NCI-H748 treated with DMSO at 0.1 percent for 48 hours (cell line): ENCODE data around the gene ENDOU.

ENCODE experiments used
- DNase-seq: peaks from one replicate; lab custom pipeline; 2025; lab: John Stamatoyannopoulos, UW

ENDOU gene, protein sequence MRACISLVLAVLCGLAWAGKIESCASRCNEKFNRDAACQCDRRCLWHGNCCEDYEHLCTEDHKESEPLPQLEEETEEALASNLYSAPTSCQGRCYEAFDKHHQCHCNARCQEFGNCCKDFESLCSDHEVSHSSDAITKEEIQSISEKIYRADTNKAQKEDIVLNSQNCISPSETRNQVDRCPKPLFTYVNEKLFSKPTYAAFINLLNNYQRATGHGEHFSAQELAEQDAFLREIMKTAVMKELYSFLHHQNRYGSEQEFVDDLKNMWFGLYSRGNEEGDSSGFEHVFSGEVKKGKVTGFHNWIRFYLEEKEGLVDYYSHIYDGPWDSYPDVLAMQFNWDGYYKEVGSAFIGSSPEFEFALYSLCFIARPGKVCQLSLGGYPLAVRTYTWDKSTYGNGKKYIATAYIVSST

DNA sequence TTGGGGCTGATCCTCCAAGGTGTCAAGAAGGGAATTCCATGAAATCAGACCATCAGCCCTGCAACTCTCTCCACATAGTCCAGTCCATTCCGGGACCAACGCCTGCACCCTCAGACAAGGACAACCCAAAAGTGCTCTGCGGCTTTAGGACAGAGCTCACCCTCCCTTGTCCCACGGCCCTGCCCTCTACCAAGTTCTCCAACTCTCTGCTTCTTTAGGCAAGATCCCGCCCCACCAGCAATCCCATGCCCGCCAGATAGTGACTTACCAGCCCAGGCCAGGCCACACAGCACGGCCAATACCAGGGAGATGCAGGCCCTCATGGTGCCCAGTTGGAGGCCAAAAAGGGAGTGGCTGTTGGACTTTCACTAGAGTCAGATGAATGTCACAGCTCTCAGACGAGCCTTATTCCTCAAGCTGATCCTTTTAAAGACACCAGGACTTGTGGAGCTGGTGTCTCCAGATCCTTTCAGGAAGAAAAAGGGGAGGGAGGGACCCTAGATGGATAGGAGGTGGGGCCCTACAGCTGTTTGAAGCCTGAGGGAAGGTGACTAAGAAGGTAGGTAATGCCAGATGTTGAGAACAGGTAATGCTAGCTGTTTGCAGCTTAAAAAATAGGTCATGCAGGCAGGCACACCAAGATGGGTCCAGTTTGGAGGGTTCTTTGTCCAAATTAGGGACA lies at the start of gene ENDOU:
ENDOU (minus strand) TSS at position 400 of the 682 bp plus-strand sequence; CDS start at position 323, 77 bp downstream.
- no peak for DNase-seq

GRCh38 chr12:47774663-47775062 lies 49.4 kb upstream of the ENDOU start:
- DNase-seq, result no peak

DNA sequence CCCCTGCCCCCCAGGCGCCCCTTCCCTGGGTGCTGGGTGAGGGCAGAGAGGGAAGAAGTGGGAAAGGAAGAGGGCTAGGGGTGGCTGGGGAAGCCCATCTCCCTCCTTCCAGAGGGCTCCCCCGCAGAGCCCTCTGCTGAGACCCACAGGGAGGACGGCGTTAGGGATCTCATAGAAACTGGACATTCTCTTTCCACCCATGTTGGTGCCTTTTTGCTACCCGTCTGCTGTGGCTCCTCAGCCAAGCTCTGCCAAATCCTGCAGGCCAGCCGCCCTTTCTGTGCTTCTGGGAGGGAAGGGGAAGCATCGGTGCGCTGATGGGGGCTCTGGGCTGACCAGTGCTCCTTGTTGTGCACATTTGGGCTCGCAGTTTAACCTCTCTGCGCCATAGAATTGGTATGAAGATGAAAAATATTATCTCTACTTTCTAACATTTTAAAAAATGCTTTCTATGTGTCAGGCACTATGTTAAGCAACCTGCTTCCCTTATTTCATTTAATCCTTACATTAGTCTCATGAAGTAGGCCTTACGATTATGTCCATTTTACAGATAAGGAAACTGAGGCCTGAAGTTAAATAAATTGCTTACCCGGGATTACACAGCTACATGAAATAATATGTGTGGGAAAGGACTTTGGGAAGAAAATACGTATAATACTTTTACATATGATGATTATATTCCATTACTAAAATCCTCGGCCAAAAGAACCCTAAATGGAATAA lies 48.7 kb upstream of the ENDOU start:
- no peak for DNase-seq

DNA sequence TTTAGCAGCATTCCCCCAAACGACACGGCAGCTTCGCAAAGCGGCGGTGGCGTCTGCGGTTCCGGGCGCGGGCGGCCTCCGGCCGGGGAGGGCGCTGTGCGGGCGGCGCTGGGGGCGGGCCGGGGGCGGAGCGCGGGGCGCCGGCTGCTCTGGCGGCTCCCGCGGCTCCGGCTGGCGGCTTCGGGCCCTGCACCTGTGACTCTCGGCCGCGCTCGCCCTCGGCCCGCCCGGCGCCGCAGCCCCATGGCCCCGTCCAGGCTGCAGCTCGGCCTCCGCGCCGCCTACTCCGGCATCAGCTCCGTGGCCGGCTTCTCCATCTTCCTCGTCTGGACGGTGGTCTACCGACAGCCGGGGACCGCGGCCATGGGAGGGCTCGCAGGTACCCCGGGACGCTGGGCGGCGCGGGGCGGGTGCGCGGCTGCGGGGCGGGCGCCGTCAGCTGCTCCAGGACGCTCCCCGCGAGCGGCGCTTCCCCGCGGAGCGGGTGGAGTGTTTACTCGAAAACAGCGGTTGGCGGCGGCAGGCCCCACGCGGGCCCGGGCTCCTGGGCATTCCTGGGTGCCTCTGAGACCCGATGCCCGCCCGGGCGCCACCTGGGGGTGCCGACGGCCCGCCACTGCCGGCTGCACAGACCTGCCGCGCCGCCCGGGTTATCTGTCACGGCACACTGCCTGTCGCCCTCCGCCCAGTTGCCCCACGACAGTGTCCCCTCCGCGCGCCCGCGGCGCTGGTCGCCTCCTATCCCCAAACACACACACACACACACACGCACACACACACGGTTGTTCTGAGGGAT lies 48.0 kb upstream of the ENDOU start, which contains the start of gene SLC48A1:
SLC48A1 (plus strand) TSS at position 177 of the 796 bp plus-strand sequence; CDS start at position 244, 67 bp downstream.
- peak; percentile 26 for DNase-seq

DNA sequence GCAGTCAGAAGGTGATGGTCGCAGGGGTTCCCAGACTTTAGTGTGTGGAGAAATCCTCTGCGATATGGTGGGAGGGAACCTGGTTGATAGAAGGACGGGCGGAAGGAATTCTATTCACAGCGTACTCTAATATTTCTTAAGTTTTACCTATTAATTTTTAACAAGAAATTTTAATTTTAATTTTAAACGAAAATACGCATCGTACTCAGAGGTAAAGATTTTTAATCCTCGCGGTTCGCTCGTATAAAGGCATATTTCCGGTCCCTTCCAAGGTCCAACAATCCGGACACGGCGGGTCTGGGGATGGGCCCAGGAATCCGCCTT lies 47.4 kb upstream of the ENDOU start:
- no peak for DNase-seq

DNA sequence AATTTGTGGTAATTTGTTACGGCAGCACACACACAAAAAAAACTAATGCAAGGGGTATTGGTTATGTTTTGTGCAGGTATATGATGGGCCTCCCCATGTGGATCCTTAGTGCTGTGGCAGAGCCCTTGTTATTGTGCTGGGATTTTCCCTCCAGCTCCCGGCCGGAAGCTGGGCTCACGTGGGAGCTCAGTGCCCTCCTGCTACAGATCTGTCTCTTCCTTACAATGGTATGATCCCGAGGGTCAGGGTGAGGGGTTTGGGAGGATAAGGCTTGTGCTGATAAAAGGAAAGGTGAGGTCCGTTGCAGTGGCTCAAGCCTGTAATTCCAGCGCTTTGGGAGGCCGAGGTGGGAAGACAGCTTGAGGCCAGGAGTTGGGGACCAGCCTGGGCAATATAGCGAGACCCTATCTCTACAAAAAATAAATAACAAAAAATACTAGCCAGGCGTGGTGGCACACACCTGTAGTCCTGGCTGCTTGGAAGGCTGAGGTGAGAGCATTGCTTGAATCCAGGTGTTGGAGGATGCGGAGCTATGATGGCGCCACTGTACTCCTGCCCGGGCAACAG lies 46.9 kb upstream of the ENDOU start:
- DNase-seq, result no peak

DNA sequence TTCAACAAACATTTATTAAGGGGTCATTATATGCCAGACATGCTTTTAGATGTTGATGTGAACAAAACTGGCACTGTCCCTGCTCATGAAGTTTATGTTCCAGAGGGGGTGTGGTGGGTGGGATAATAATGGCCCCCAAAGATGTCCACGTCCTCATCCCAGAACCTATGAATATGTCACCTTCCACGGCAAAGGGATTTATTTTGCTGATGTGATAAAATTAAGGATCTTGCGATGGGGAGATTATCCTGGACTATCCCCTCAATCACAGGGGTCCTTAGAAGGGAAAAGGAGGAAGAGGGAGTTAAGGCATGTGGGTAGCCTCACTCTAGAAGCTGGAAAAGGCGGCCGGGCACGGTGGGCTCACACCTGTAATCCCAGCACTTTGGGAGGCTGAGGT lies 46.0 kb upstream of the ENDOU start:
- no peak for DNase-seq

DNA sequence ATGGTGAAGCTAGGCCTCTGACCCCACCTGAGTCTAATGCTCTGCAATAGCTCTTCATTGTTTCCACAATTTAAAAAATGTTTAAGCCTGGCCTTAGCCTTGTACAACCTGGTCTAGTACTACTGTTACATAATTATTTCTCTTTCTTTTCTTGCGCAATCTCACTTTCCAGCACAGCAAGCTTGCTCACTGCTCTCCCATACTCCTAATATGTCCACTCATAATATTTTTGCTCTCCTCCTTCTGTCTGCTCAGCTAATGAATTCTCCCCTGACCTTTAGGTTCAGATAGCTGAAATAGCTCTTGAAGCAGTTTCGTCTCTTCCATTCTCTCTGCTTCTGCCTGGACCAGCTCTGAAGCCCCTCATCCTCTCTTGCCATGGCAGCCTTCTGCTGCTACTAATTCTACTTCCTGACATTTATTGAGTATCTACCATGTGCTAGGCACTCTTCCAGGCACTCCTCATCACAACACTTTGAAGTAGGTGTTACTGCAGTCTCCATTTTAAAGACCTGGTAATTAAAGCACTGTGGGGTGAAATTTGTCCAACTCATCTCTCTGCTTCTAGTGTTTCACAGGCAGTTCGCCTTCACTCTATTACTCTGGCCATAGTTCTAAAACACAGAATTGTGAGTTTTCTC lies 44.9 kb upstream of the ENDOU start:
- DNase-seq, result no peak

GRCh38 chr12:47769234-47770085 lies 44.2 kb upstream of the ENDOU start:
- no peak for DNase-seq

DNA sequence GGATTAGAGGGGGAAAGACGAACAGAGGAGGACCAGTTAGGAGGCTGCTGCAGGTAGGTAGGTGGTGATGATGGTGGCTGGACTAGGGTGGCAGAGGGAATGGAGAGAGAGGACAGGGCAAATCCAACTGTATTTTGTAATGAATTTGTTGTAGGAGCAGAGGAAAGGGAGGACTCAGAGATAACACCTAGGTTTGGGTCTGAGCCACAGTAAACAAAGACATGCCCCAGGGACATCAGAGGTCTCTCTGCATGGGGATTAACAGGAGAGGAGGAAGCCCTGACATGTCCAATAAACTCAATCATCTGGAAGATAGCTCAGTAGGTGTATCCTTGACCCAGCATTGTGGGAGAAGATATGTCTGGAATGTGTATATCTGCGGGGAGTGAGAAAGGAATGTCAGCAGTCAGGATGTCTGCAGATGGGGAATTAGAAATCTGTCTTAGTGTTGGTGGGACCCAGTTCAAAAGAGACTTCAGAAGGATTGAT lies 43.1 kb upstream of the ENDOU start:
- no peak for DNase-seq

DNA sequence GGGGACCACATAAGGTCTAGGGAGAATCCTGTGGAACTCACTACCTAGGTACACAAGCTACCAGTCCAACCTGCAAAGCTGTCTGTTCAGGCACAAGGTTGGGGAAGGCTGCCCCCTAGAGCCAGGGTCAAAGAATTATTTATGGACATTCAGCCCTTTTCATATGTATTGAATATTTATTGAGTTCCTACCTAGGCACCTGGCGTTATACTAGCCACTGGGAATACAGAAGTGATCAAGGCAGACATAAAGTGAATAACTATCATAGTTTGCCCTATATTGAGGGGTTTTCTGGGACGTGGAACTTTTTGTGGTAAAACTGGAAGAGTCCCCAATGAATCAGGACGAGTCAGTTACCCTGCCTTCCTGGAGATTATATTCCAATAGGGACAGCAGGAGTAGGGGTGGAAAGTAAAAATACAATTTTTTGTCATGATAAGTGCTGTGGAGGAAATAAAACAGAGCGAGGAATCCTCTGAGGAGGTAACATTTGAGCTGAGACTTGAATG lies 42.0 kb upstream of the ENDOU start:
- DNase-seq, result peak; percentile 34

DNA sequence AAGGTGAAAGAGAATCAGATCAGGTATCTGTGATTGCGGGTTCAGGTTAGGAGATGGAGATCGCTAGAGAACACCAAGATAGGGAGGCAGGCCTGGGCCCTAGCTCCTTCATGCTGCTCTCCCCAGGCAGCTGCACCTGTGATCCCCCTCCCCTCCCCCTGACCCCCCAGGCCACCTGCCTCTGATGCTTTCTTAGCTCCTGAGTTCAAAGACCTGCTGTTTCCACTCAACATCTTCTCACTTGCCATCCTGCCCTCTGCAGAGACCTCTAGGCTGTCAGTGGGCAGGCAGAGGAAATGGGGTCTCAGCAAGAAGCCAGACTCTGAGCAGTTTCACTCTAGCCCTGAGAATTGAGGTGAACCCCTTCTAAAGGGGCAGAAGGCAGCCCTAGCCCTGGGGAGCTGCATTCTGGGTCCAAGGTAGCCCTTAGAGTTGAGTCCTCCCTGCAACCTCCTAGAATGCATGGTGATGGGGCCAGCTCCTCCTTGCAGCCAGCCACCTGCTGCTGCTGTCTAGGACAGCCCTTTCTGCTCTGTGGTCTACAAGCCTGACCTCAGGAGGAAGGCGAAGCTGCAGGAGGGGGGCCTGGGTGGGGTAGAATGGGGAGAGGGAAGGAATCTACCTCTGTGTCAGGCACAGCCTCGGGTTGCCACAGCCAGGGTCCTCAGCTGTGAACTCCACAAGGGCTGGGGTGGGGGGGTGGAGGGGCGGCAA lies 41.4 kb upstream of the ENDOU start:
- no peak for DNase-seq

GRCh38 chr12:47763481-47764346 lies 38.4 kb upstream of the ENDOU start:
- no peak for DNase-seq

GRCh38 chr12:47762850-47763465 lies 37.7 kb upstream of the ENDOU start:
- no peak for DNase-seq

DNA sequence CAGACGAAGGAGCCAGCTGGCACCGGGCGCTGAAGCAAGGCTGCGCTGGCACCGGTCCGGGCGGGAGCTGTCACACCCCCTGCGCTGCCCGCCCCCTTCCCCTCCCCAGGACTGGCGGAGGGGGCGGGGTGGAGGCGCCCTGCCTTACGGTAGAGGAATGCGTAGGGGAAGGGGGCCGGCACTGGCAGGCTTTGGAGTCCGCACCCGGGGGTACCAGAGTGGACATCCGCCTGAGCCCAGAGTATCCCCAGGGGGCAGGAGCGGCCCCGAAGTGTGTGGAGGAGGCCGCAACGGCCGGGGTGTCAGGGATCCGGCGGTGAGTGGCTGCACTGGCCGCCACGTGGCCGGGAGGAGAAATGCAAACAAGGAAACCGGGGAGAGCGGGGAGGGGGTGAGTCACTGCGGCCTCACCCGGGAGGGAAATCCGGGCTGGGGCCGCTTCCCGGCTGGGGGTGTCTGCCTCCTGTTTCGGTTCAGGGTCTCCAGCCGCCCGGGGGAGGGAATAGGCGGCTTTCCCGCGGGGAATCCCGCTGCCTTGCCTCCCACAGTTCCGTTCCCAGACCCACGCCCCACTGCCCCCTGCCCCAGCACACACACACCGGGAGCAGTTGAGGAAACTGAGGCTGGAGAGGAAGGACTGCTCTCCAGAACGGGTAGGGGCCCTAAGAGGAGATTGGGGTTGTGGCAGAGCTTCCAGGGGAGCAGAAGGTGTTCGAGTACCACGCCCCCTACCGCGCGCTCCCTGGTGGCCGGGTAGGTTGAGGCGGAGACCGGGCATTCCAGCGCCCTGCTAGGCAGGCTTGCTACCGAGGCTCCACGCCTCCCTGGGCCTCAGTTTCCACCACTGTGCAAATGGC lies 33.8 kb upstream of the ENDOU start, which contains the start of gene RAPGEF3:
RAPGEF3 (minus strand) TSS at position 47 of the 857 bp plus-strand sequence. CDS start 324 bp downstream, outside the sequence.
- peak; percentile 24 for DNase-seq

GRCh38 chr12:47758584-47758833 lies 33.2 kb upstream of the ENDOU start:
- no peak for DNase-seq
